GM10847 (cell line): Measurements from ENCODE around the gene ITGA11.

Source experiments
- POLR2A ChIP-seq: IDR thresholded peaks from 2 replicates; pipeline ENCODE4 v1.6.1; 2011; ENCODE audit not compliant: insufficient read length; ENCODE audit errors: extremely low read depth

ITGA11 gene

GRCh38 chr15:68275165-68275746 lies 156.7 kb downstream of the ITGA11 start:
- TF ChIP-seq POLR2A: no peak

DNA sequence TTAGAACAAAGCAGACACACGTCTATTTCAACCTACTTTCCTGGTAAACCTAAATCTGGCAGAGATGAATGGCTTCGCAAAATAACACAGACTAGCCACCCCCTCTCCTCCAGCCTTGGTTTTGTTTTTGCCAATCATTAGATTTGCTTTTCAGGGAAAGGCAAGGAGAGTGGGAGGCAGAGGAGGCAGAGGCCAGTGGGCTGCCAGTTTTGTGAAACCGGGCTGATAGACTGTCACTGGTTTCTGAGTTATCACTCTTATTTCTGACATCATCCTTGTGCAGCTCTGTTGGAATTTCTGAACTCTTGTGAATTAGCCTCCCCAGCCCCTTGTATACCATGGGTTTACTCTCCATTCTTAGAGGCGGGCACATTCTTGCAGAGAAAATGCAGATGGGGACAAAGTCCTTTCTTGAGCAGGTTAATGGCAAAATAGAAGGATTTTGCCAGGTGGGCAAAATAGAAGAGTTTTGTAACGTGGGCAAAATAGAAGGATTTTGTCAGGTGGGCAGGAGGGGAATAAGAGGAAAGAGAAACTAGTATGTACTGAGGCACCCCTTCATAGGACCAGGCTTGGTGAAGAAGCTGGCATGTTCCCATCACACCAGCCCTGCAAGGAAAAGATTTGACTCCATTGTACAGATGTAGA lies 157.6 kb downstream of the ITGA11 start:
- no peak for TF ChIP-seq POLR2A

DNA sequence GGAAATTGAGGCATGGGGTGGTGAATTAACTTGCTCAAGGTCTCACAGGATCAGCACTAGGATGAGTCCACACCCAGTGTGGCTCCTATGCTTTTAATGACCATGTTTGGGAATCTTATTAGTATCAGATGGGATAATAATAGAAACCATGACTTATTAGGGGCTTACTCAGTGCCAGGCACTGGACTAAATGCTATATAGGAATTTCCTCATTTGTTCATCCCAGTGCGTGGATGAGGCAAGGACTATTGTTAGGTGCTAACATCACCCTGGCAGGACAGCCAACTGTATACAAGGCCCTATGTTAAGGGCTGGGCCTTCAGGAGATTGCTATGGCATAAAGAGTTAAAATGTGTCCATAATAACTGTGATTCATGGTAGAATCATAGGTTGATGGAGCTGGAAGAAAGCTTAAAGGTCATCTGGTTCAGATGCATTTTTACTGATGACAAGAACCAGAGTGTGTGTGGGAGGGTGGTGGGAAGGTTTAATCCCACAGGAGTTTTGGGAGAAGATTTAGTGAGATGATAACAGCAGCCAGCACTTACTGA lies 159.2 kb downstream of the ITGA11 start:
- TF ChIP-seq POLR2A: no peak

DNA sequence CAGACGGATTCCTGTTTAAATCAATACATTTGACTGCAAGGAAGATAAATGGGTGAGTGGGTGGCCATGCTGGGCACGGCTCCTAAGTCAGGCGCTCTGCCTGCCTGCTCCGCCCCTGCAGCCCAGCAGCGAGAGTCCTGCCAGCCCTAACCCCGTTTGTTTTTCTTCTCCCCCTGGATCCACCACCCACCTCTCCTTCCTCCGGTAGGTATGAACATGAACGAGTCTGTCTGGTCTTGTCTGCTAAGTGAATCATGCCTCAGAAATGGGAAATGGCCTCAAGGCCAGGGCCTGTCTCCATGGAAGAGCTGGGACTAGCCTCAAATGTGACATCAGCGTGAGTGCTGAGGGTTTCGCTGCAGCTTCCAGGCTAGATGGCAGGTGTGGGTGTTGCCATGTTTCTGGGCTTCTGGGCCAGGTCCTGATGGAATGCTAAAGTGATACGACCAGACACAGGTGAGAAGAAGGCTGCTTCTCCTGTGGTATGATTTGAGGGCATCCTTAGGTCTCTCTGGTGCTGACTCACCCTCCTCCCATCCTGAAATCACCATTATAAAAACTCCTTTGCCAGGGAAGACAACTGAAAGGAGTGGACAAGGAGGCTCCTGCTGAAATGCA lies 160.0 kb downstream of the ITGA11 start:
- no peak for TF ChIP-seq POLR2A

DNA sequence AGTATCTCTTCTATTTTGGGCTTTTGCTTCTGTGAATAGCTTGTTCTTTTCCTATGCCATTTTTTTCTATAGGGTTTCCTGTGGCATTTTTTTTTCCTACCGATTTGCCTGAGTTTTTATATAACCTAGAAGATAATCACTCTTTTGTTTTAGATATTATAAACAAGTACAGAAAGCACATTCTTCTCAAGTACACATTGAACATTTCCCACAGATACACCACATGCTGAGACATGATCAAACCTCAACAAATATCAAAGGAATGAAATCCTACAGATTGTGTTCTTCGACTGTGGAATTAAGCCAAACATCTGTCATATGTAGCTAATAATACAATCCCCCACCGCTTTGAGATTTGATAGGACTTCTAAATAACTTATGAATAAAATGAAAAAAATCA lies 163.6 kb downstream of the ITGA11 start:
- TF ChIP-seq POLR2A: no peak

DNA sequence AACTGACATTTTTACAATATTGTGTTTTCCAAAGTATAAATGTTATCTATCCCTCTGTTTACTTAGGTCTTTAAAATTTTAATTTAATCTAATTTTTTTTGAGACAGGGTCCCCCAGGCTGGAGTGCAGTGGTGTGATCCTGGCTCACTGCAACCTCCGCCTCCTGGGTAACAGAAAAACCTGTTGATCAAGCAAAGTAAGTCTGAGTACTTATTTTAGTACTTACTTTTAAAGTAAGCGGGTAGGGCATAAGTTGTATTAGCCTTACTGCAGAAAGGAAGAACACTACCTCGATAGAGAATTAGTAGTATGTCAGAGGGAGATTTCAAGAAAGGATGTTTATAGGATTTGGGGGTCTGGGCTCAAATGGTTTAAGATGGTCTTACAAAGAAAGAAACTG lies 166.3 kb downstream of the ITGA11 start:
- no peak for TF ChIP-seq POLR2A

DNA sequence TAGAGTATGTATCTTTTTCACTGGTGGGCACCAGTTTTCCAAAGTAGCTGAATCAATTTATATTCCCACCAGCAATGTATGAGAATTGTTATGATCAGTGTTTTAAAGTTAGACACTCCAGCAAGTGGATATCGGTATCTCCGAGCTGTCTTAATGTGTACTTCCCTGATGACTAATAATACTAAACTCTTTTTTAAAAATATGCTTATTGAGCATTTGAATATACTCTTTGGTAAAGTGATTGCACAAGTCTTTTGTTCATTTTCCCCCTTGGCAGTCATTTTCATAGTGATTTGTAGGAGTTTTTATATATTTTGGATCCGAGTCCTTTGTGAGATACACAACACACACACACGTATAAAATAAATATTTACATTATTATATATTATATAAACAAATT lies 166.9 kb downstream of the ITGA11 start:
- TF ChIP-seq POLR2A: no peak

GRCh38 chr15:68264282-68264681 lies 167.7 kb downstream of the ITGA11 start:
- TF ChIP-seq POLR2A: no peak

DNA sequence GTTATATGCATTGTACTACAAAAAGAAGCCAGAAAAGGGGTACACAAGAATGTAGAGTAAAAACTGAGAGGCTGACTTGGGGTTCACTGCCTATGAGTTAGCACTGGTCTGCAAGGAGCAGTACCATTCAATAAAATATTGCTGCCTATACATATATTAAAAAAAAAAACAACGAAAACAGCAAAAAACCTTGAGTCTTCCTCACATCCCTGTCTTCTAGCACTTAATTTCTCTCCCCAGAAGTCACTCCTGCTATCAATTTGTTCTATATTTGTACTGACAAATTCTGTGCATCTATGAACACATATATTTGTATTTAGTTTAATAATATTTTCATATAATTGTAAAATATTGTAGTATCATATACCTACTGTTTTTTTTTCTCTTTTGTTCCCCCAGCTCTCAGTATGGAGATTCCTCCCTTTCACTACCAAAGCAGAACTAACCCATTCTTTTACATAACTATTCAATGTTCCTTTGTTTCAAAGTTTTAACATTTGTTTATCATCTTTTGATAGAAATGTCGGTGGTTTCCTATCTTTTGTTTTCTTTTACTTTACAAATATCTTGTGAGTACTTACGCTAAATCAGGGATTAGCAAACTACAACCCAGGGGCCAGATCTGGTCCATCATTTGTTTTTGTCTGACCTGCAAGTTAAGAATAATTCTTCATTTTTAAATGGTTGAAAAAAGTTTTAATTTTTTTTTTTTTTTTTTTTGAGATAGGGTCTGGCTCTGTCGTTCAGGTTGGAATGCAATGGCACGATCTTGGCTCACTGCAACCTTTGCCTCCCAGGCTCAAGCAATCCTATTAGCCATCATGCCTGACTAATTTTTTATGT lies 169.2 kb downstream of the ITGA11 start:
- TF ChIP-seq POLR2A: no peak

DNA sequence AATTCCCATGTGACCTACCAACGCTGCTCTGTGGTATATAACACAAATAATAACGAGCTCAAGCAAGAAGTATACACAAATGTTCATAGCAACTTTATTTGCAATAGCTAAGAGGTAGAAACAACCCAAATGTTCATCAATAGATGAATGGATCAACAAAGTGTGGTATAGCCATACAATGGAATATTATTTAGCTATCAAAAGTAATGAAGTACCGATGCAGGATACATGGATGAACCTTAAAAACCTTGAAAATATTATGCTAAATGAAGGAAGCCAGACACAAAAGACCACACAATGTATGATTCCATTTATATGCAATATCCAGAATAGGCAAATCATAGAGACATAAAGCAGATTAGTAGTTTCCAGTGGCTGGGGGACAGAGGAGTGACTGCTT lies 170.0 kb downstream of the ITGA11 start:
- no peak for TF ChIP-seq POLR2A

GRCh38 chr15:68261241-68261640 lies 170.7 kb downstream of the ITGA11 start:
- TF ChIP-seq POLR2A: no peak

DNA sequence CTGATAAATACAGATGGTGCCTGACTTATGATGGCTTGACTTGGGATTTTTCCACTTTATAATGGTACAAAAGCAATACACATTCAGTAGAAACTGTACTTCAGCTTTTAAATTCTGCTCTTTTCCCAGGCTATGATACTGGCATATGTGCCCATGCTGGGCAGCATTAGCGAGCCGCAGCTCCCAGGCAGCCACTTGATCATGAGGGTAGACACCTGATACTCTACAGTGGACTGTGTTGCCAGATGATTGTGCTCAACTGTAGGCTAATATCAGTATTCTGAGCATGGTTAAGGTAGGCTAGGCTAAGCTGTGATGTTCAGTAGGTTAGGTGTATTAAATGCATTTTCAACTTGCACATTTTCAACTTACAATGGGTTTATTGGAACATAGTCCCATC lies 172.1 kb downstream of the ITGA11 start:
- TF ChIP-seq POLR2A: no peak

- no peak for TF ChIP-seq POLR2A
Observed at GRCh38 chr15:68258692-68259091, 173.3 kb downstream of the ITGA11 start.

- TF ChIP-seq POLR2A: no peak
Observed at GRCh38 chr15:68256675-68257450, 175.1 kb downstream of the ITGA11 start.
